GM15510 (cell line): Measurements from ENCODE around the gene CFHR5.

Experiments used
- POLR2A ChIP-seq: IDR thresholded peaks from 3 replicates; pipeline ENCODE4 v1.6.1; 2011; ENCODE audit warnings: borderline replicate concordance; ENCODE audit not compliant: insufficient read length; ENCODE audit errors: extremely low read depth

CFHR5 gene

GRCh38 chr1:197013234-197013633 is 35.9 kb downstream of the CFHR5 start:
- TF ChIP-seq POLR2A = no peak

GRCh38 chr1:197016751-197017150 is 39.4 kb downstream of the CFHR5 start:
- TF ChIP-seq POLR2A = no peak

- TF ChIP-seq POLR2A = no peak
Measured at GRCh38 chr1:197017558-197018146, 40.3 kb downstream of the CFHR5 start.

GRCh38 chr1:197021716-197022115 is 44.4 kb downstream of the CFHR5 start:
- no peak for TF ChIP-seq POLR2A

- TF ChIP-seq POLR2A = no peak
Measured at GRCh38 chr1:197024460-197024859, 47.1 kb downstream of the CFHR5 start.

GRCh38 chr1:197027359-197027758 is 50.0 kb downstream of the CFHR5 start:
- TF ChIP-seq POLR2A = no peak

- TF ChIP-seq POLR2A = no peak
Measured at GRCh38 chr1:197029749-197030148, 52.4 kb downstream of the CFHR5 start.

- no peak for TF ChIP-seq POLR2A
Measured at GRCh38 chr1:197036861-197037260, 59.5 kb downstream of the CFHR5 start.

GRCh38 chr1:197041486-197042353 is 64.4 kb downstream of the CFHR5 start:
- TF ChIP-seq POLR2A = no peak

GRCh38 chr1:197042676-197043341 is 65.5 kb downstream of the CFHR5 start:
- no peak for TF ChIP-seq POLR2A

GRCh38 chr1:197049100-197049499 is 71.7 kb downstream of the CFHR5 start:
- TF ChIP-seq POLR2A = no peak
